ENCODE data around the gene THSD4. TPM values are rescaled to one million over a fixed set of nuclear protein-coding genes. Genes with fewer than 3 reads are reported as not detected.

THSD4 gene
- total RNA-seq, 2 experiments from 2014 or later, result not detected

DNA sequence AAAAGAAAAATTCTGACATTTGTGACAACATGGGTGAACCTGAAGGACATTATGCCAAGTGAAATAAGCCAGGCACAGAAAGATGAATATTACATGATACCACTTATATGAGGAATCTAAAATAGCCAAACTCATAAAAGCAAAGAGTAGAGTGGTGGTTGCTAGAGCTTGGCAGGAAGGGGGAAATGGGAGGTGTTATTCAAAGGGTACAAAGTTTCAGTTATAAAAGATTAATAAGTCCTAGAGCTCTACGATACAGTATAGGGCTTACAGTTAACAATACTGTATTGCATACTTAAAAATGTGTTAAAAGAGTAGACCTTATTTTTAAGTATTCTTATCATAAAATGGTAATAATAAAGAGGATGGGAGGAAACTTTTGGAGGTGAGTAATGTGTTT, 583.5 kb downstream of the THSD4 start:
- ATAC-seq (no peak), DNase-seq (no peak)
- no peaks in the 10 kb centered on the region for H3K36me3 Mint-ChIP-seq
- CTCF ChIA-PET, result no interaction called here
- no peak overlapping the region for H3K4me3 Mint-ChIP-seq
- no peaks in the 10 kb centered on the region for H3K9me3 Mint-ChIP-seq (ENCODE audit: low read depth)
- no peak overlapping the region for H3K27ac Mint-ChIP-seq
- H3K27me3 Mint-ChIP-seq, result peaks cover 25% of the 10 kb centered on the region
- H3K4me1 Mint-ChIP-seq, result no peaks in the 10 kb centered on the region

DNA sequence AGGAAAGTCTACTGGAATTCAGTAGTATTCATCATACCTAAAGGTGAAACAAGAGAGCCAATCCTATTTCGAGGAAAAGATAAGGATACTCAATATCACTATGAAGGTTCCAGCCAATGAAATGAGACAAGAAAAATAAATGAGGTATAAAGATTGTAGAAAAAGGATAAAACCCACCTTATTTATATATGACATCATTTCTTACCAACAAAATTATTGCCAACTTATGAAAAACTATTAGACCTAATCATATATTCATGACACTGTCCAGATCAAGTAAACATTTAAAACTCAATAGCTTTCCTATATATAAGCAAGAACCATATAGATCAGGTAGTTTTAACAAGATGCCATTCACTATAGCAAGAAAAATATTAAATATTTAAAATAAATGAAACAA, 584.7 kb downstream of the THSD4 start:
- no peaks in the 10 kb centered on the region for H3K9me3 Mint-ChIP-seq (ENCODE audit: low read depth)
- H3K4me3 Mint-ChIP-seq, result no peak overlapping the region
- H3K27me3 Mint-ChIP-seq, result peaks cover 21% of the 10 kb centered on the region
- DNase-seq (no peak), ATAC-seq (no peak)
- no peak overlapping the region for H3K27ac Mint-ChIP-seq
- no peaks in the 10 kb centered on the region for H3K36me3 Mint-ChIP-seq
- CTCF ChIA-PET, result no interaction called here
- no peaks in the 10 kb centered on the region for H3K4me1 Mint-ChIP-seq

DNA sequence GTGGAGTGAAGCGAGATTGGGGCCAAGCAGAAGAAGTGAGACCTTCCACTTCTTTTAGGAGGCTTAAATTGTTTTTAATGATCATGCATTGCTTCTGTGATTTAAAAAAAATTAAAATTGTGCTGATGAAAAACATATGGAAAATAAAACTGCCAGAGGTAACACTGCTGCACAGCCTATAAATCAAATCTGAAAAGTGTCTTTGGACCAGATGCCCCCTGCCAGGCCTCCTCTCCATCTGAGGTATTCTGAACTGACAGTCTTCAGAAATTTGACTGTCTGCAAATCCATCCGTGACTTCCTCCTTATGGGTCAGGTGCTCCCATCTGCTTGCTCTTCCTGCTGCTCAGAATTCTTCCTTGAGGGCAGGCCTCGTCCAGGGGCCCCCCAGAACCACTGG, 586.5 kb downstream of the THSD4 start:
- DNase-seq, result no peak
- H3K27me3 Mint-ChIP-seq, result peaks cover 29% of the 10 kb centered on the region
- H3K4me3 Mint-ChIP-seq, result no peak overlapping the region
- no peak overlapping the region for H3K27ac Mint-ChIP-seq
- CTCF ChIA-PET, result no interaction called here
- H3K36me3 Mint-ChIP-seq, result no peaks in the 10 kb centered on the region
- no peak for ATAC-seq
- H3K4me1 Mint-ChIP-seq, result no peaks in the 10 kb centered on the region
- H3K9me3 Mint-ChIP-seq (ENCODE audit: low read depth), result no peaks in the 10 kb centered on the region

DNA sequence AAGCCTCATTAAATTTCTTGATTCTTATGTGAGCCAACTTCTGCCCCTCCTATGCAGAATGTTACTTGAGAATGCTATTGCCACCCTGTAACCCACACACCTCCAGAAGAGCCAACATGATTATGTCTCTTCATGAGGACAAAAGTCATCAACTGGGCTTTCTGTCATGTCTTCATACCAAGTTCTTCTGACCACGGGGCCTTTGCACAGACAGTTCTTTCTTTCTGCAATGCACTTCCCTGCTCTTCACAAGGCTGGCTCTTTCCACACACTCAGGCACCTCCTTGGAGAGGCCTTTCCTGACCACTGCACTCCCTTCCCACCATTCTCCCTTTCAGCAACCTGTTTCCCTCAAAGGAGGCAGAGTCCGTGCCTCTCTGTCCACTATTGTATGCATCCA, 587.2 kb downstream of the THSD4 start:
- CTCF ChIA-PET, result no interaction called here
- ATAC-seq, result no peak
- H3K27ac Mint-ChIP-seq, result no peak overlapping the region
- no peak overlapping the region for H3K4me3 Mint-ChIP-seq
- H3K27me3 Mint-ChIP-seq, result peaks cover 26% of the 10 kb centered on the region
- H3K36me3 Mint-ChIP-seq, result no peaks in the 10 kb centered on the region
- no peak for DNase-seq
- no peaks in the 10 kb centered on the region for H3K9me3 Mint-ChIP-seq (ENCODE audit: low read depth)
- H3K4me1 Mint-ChIP-seq, result no peaks in the 10 kb centered on the region

DNA sequence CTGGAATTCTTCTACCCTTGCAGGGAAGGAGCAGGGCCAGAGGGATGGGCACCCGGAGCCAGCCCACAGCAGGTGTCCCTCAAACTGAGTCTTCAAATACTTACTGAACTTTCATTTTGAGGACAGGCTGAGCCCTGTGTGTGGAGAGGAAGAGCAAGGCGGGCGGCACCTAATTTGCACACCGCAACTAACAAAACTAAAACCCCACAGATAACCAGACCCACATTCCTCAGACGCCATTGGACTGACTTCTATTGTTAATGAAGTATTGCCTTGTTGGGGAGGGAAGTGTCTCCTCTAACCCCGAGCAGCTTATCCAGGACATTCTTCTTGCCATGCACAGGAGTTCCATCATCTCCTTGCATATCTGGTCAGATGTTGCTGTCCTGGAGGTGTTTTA, 589.9 kb downstream of the THSD4 start:
- no peaks in the 10 kb centered on the region for H3K4me1 Mint-ChIP-seq
- no peak overlapping the region for H3K4me3 Mint-ChIP-seq
- ATAC-seq (no peak), DNase-seq (no peak)
- H3K27ac Mint-ChIP-seq, result no peak overlapping the region
- peaks cover 23% of the 10 kb centered on the region for H3K27me3 Mint-ChIP-seq
- CTCF ChIA-PET, result no interaction called here
- H3K9me3 Mint-ChIP-seq (ENCODE audit: low read depth), result no peaks in the 10 kb centered on the region
- H3K36me3 Mint-ChIP-seq, result no peaks in the 10 kb centered on the region

DNA sequence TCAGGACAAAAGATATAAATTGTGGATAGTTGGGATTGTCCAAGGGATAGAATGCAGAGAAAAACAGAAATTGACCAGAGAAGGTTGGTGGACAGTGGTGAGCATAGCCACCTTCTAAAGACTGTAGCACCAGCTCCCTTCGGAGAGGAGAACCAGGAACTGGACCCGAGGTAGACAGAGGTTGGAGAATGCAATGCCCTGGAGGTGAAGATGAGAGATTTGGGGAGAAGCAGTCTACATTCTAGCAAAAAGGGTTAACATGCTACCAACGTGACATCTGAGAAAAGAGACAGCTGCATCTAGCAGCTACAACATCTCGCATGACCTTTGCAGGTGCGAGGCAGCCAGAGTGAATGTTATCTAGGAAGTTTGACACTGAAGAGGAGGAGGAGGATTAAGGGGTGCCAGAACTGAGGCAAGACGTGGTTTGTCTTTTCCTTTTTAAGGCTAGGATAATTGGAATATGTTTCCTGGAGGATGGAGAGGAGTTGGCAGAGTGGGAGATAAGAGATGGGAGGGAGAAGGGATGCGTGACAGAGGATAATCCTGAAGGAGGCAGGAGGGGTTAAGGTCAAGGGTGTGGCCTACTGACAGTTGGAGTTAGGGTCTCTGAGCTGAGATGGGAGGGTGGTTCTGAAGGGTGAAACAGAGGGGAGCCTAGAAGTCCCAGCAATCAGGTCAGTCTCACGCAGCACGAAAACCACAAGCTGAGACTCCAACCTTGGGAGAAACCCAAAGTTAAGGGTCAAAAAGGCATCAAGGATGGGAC, 591.4 kb downstream of the THSD4 start:
- Mint-ChIP-seq H3K4me1 (no peaks in the 10 kb centered on the region), H3K4me3 (no peak overlapping the region), H3K27me3 (peaks cover 26% of the 10 kb centered on the region), H3K9me3 (ENCODE audit: low read depth) (no peaks in the 10 kb centered on the region), H3K36me3 (no peaks in the 10 kb centered on the region), H3K27ac (no peak overlapping the region)
- no peak for ATAC-seq
- CTCF ChIA-PET, result no interaction called here
- DNase-seq, result no peak

DNA sequence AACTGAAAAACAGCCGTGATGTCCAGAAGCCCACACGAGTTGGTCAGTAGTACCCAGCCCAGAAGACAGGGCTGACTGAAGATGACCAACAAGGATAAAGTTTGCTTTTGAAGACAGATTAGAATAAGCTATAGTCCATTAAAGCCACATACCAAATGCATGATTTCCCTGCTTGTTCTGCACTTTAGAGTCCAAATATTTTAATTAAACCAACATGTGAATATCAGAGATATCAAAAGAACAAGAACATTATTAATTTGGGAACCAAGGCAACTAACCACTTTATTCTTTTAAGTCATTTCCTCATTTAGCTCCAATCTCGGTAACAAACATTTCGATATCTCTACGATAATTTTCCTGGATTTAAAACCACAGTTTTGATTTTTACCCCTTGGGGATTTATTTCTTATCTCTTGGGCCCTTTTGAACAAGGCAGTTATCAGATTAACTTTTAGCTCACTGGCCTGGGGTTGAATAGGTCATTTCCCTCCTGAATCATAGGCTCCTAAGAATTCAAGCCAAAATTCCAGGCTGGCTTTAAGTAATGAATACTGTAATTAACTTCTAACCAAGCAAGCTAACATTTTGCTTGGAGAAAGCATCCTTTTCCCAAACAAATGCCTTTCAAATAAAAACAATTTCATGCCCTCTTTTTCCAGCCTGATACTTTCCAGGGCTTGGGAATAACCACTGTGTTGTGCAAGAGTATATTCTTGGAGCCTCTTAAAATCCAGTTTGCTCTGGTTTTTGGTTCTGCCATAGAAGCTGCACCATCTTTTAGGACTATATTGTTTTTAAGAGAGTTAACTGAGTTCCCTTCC, 592.2 kb downstream of the THSD4 start:
- Mint-ChIP-seq H3K27ac (no peak overlapping the region), H3K27me3 (peaks cover 29% of the 10 kb centered on the region), H3K4me1 (peaks cover 2% of the 10 kb centered on the region), H3K4me3 (no peak overlapping the region), H3K36me3 (no peaks in the 10 kb centered on the region), H3K9me3 (ENCODE audit: low read depth) (no peaks in the 10 kb centered on the region)
- no peak for ATAC-seq
- CTCF ChIA-PET, result no interaction called here
- no peak for DNase-seq

DNA sequence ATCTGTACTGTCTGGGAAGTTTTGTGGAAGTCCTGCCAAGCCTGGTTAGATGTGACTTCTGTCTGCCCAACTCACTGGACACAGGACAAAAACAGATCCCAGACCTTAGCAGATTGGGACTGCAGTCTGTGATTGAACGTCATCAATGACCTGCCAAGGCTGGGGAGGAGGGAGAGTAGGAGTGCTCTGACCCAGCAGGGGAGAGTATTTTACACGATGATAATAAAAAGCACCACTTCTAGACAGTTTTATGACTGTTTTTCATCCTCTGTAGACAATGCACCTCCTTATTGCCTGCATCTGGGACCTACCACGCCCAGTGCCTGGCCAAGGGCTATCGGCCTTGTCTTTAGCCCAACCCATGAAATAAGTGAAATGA, 592.8 kb downstream of the THSD4 start:
- Mint-ChIP-seq H3K27me3 (peaks cover 29% of the 10 kb centered on the region), H3K4me3 (no peak overlapping the region), H3K9me3 (ENCODE audit: low read depth) (no peaks in the 10 kb centered on the region), H3K36me3 (no peaks in the 10 kb centered on the region), H3K27ac (no peak overlapping the region), H3K4me1 (peaks cover 2% of the 10 kb centered on the region)
- no peak for DNase-seq
- CTCF ChIA-PET, result no interaction called here
- ATAC-seq, result no peak

DNA sequence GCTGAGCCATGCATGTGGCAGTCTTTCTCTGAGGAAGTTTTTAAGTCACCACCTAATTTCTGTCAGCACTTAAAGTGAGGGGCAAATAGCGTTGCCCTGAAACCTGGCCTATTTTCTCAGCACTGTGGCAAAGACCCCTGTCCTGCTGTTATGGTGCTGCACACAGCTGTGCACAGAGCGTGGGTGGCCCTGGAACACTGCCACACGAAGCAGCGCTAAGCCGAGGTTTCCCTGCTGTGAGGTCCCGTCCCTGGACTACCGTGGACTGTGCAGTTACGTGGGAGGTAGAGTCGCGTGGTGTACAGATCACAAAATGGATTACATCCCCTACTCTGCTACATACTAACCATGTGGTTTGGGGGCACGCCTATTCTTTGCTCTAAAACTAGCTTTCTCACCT, 593.5 kb downstream of the THSD4 start:
- CTCF ChIA-PET, result interaction anchor here (0.7 kb wide), 1 partner anchor 35 kb away, joined by 3 read pairs; no protein-coding TSS in a partner anchor
- no peaks in the 10 kb centered on the region for H3K36me3 Mint-ChIP-seq
- H3K4me3 Mint-ChIP-seq, result no peak overlapping the region
- ATAC-seq (no peak), DNase-seq (no peak)
- H3K27ac Mint-ChIP-seq, result no peak overlapping the region
- H3K9me3 Mint-ChIP-seq (ENCODE audit: low read depth), result no peaks in the 10 kb centered on the region
- H3K27me3 Mint-ChIP-seq, result peaks cover 29% of the 10 kb centered on the region
- peaks cover 2% of the 10 kb centered on the region for H3K4me1 Mint-ChIP-seq

DNA sequence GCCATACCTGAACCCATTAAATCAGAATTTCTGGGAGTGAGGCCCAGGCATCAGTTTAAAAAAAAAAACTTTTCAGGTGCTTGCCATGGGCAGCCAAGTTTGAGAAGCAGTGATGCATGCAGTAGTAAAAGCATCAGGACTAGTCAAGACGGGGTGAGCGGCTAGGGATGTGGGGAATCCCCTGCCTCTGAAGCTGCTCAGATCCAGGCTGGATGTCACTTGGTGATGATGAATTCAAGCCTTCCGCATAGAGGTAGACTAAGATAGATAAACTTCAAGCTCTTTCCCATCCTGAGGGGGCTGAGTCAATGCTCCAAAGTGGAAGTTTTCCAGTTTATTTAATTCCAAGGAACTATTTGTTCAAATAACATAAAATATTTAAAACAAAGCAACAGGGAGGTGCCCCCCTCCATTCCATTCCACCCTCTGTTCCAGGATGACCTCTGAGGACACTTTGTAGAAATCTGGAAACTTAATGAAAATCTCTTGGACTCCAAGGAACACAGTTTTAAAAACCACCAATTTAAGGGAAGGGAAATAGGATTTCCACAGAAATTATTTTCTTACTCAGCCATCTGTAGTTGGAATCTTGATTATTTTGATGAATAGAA, 594.6 kb downstream of the THSD4 start:
- Mint-ChIP-seq H3K9me3 (ENCODE audit: low read depth) (no peaks in the 10 kb centered on the region), H3K4me1 (peaks cover 2% of the 10 kb centered on the region), H3K36me3 (no peaks in the 10 kb centered on the region), H3K27me3 (peaks cover 27% of the 10 kb centered on the region), H3K27ac (no peak overlapping the region), H3K4me3 (no peak overlapping the region)
- CTCF ChIA-PET, result no interaction called here
- ATAC-seq (no peak), DNase-seq (no peak)

DNA sequence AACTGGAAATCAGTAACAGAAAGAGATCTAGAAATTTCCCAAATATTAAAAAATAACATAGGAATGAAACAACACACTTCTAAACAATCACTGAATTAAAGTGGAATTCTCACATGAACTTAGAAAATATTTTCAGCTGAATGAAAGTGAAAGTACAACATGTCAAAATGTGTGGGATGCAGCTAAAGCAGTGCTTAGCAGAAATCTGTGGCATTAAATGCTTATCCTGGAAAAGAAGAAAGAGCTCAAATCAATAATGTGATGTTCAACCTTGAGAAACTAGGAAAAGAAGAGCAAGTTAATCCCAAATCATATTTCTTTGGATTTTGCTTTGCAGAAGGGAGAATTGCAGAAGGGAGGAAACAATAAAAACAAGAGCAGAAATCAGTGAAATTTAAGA, 596.9 kb downstream of the THSD4 start:
- no peaks in the 10 kb centered on the region for H3K36me3 Mint-ChIP-seq
- H3K9me3 Mint-ChIP-seq (ENCODE audit: low read depth), result no peaks in the 10 kb centered on the region
- H3K4me1 Mint-ChIP-seq, result peaks cover 2% of the 10 kb centered on the region
- H3K27ac Mint-ChIP-seq, result no peak overlapping the region
- DNase-seq (no peak), ATAC-seq (no peak)
- no peak overlapping the region for H3K4me3 Mint-ChIP-seq
- CTCF ChIA-PET, result no interaction called here
- peaks cover 18% of the 10 kb centered on the region for H3K27me3 Mint-ChIP-seq

DNA sequence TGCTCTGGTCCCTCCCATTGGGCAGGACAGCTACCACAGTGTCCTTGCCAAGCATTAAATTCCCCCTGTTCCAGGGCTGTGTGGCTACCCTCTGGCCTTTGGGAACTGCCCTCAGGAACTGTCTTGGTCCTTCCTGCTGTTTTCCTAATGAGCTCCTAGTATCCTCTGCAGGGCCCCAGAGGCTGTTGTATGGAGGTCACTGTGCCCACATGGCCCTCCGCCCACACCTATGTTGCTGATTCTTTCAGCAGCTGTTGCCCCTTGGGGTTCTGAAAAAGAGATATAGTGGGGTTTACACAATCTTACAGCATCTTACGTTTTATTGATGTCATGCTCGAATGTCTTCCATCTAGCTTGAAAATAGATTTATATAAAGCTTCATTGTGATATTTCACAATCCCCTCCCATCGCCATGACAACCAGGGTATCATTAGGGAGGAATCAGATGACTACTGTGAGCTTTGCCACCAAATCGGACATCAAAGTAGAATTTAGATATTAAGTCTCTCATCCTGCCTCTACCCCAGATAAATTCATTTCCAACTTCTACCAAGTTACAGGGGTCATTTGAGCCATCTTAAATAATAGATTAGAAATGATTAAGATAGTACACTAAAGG, 598.0 kb downstream of the THSD4 start:
- Mint-ChIP-seq H3K27ac (no peak overlapping the region), H3K27me3 (peaks cover 20% of the 10 kb centered on the region)

DNA sequence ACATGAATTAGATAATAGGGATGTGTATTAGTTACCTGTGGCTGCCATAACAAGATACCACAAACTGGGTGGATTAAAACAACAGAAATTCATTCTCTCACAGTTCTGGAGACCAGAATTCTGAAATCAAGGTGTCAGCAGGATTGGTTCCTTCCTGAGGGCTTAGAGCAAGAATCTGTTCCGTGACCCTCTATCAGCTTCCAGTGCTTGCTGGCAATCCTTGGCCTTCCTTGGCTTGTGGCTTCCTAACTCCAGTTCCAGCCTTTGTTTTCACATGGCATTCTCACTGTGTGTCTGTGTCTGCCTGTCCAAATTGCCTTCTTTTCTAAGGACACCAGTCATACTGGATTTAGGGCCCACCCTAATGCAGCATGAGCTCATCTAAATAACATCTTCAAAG, 600.6 kb downstream of the THSD4 start:
- CTCF ChIA-PET, result interaction anchor here (1.5 kb wide), 1 partner anchor 15 kb away, joined by 3 read pairs; no protein-coding TSS in a partner anchor
- peaks cover 17% of the 10 kb centered on the region for H3K27me3 Mint-ChIP-seq
- no peaks in the 10 kb centered on the region for H3K9me3 Mint-ChIP-seq (ENCODE audit: low read depth)
- H3K36me3 Mint-ChIP-seq, result no peaks in the 10 kb centered on the region
- H3K27ac Mint-ChIP-seq, result no peak overlapping the region
- DNase-seq (no peak), ATAC-seq (no peak)
- H3K4me3 Mint-ChIP-seq, result no peak overlapping the region
- peaks cover 2% of the 10 kb centered on the region for H3K4me1 Mint-ChIP-seq

More for the DNA sequence above, 598.0 kb downstream of the THSD4 start:
- no peaks in the 10 kb centered on the region for H3K9me3 Mint-ChIP-seq (ENCODE audit: low read depth)
- peaks cover 2% of the 10 kb centered on the region for H3K4me1 Mint-ChIP-seq
- ATAC-seq, result no peak
- CTCF ChIA-PET, result interaction anchor here (0.6 kb wide), 1 partner anchor 840 kb away, joined by 3 read pairs; no protein-coding TSS in a partner anchor
- no peak for DNase-seq
- no peaks in the 10 kb centered on the region for H3K36me3 Mint-ChIP-seq
- no peak overlapping the region for H3K4me3 Mint-ChIP-seq

All from activated CD8-positive, alpha-beta memory T cell treated with anti-CD3 and anti-CD28 coated beads, Interleukin-2, amount 10 ng/mL, durations not matched to agents 7 days and 5 days (primary cell).